ENCODE data around the gene TMBIM6.

- no peak for TF ChIP-seq POLR2A (IDR thresholded peaks at IDR 0.05)
- TF ChIP-seq, protein P1, sequence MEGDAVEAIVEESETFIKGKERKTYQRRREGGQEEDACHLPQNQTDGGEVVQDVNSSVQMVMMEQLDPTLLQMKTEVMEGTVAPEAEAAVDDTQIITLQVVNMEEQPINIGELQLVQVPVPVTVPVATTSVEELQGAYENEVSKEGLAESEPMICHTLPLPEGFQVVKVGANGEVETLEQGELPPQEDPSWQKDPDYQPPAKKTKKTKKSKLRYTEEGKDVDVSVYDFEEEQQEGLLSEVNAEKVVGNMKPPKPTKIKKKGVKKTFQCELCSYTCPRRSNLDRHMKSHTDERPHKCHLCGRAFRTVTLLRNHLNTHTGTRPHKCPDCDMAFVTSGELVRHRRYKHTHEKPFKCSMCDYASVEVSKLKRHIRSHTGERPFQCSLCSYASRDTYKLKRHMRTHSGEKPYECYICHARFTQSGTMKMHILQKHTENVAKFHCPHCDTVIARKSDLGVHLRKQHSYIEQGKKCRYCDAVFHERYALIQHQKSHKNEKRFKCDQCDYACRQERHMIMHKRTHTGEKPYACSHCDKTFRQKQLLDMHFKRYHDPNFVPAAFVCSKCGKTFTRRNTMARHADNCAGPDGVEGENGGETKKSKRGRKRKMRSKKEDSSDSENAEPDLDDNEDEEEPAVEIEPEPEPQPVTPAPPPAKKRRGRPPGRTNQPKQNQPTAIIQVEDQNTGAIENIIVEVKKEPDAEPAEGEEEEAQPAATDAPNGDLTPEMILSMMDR (IDR thresholded peaks at IDR 0.05), result no peak
Measured at GRCh38 chr12:49798934-49799333, 57.6 kb downstream of the TMBIM6 start.
